Stimulated activated CD4-positive, alpha-beta T cell treated with anti-CD3 and anti-CD28 coated beads, Interleukin-2, amount 100 ng/mL, for 24 hours (primary cell): Measurements from ENCODE around the gene JCAD.
"Not testable (repeated sequence)": the region's sequence is repeated elsewhere in the genome, so short reads cannot be mapped to it uniquely, and the experiment has no call there.

ENCODE experiments used
- DNase-seq, 2 donors: peaks; one replicate each; pipeline ENCODE4 v3.0.0-alpha.2; 2020

JCAD gene

DNA sequence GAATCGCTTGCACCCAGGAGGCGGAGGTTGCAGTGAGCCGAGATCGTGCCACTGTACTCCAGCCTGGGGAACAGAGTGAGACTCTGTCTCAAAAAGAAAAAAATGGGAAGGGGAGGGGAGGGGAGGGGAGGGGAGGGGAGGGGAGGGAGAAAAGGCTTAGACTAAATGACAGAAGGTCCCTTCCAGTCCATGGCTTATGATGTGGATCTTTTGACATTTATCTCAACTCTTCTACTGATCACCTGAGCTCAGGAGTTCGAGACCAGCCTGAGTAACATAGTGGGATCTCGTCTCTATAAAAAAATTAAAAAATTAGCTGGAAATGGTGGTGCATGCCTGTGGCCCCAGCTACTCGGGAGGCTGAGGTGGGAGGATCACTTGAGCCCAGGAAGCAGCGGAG, 34.0 kb downstream of the JCAD start:
- not testable (repeated sequence) for DNase-seq

- DNase-seq: no peak
Measured at GRCh38 chr10:30022590-30022989, 36.8 kb downstream of the JCAD start.

- no peak for DNase-seq
Measured at GRCh38 chr10:30019468-30019867, 39.9 kb downstream of the JCAD start.

DNA sequence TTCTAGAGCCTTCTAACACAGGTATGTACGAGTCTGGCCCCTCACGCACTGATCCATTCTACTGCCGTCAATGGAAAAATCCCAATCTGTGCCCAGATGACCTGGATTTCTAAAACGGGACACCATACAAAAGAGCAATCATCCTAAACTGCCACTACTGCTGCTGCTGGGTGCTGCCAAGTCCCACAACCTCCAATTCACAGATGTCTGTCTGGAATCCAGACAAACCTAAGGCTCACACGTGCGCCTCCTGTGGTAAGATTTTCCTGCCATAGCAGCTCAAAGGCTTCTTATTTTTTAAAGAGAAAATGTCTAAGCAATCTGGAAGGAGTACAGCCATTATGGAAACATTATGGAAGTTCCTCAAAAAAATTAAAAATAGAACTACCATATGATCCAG, 40.9 kb downstream of the JCAD start:
- DNase-seq: no peak

- DNase-seq: no peak
Measured at GRCh38 chr10:30017966-30018365, 41.4 kb downstream of the JCAD start.

DNA sequence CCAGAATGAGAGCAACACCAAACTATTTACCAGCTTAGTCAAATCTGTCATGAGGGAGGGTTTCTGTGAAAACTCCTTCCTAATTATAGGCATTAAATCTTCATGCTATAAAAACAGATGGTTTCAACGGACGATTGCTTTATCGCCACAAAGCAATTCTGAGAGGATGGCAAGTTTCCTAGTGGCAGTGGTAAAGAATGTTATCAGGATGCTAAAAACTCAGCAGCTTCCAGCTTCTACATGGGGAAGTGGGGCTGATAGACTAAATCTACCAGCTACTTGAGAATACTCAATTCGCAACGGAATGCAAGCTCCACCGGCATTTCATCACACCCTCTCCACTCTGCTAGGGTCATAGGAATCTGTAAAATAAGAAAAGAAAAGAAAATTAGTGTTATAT, 41.8 kb downstream of the JCAD start:
- DNase-seq: no peak

DNA sequence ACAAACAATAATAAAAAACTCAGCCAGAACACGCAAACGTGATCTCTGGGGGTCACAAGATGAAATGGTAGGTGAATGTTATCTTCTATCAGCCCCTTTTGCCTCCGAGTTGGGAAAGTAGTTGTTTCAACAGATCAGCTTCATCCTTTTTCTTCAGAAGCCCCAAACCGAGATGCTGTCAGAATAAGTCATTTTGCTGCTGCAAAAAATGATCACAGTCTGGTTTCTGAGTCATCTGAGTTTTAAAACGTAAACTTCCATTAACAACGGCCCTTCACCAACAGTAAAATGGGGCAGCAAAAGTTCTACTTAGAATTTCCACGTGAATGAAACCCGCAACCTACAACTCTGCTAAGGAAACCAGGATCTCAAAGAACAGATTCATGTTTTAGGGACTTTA, 44.9 kb downstream of the JCAD start:
- DNase-seq: no peak

GRCh38 chr10:30013757-30014156, 45.6 kb downstream of the JCAD start:
- DNase-seq: no peak

DNA sequence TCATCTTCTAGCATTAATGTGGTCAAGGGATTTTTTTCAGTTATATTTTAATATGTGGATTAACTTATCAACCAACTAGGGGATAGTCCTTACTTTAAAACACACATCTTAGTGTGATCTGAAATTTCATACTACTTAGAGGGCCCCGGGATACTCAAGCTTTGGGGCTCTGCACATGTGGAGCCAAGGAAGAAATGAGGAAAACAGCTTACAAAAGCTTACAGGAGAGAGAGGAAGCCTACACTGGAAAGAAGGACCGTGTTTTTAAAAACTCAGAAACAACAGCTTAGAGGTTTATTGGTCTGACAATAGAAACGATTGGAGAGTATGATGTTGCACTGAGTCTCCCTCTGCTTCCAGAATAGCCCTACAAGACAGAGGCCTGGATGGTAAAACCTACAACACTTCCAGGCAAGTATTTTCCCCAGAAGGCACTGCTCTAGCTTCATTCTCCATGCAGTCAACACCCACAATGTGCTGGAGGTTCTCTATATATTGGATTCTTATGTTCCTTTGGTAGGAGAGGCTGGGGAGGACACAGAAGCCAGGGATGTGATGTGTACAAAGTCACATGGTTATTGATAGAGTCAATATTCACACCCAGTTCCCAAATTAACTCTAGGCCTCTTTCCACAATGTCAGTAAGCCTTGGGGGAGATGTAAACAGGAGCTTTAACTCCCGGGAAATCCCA, 47.3 kb downstream of the JCAD start:
- DNase-seq: no peak

- DNase-seq: no peak
Measured at GRCh38 chr10:30011396-30011795, 48.0 kb downstream of the JCAD start.

- no peak for DNase-seq
Measured at GRCh38 chr10:30007406-30007805, 52.0 kb downstream of the JCAD start.

DNA sequence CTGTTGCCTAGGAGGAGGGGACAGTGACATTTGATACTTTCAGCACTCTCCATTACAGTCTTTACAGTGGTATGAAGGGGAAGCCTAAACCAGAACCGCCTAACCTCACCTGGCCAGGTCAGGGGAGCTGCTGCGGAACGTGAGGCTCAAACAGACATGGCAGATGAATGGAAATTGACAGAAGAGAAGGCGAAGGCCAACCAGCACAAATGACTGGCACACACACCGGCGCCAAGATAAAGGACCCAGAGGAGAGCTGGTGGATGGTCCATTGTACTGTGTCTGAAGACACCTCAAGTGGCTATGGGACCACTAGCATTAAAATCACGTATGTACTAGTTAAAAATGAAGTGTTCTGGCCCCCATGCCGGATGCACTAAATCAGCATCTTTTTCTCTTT, 53.0 kb downstream of the JCAD start:
- no peak for DNase-seq

DNA sequence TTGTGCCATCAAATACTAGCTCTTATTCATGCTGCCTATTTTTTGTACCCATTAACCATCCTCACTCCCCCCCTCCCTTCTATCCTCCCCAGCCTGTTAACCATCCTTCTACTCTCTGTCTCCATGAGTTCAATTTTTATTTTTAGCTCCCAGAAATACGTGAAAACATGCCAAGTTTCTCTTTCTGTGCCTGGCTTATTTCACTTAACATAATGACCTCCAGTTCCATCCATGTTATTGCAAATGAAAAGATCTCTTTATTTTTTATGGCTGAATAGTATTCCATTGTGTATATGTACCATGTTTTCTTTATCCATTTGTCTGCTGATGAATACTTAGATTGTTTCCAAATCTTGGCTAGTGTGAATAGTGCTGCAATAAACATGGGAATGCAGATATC, 54.3 kb downstream of the JCAD start:
- DNase-seq: not testable (repeated sequence)

GRCh38 chr10:30002426-30003266, 56.7 kb downstream of the JCAD start:
- peak; percentile 61 to 74 for DNase-seq

GRCh38 chr10:30000802-30001571, 58.4 kb downstream of the JCAD start:
- DNase-seq: no peak

DNA sequence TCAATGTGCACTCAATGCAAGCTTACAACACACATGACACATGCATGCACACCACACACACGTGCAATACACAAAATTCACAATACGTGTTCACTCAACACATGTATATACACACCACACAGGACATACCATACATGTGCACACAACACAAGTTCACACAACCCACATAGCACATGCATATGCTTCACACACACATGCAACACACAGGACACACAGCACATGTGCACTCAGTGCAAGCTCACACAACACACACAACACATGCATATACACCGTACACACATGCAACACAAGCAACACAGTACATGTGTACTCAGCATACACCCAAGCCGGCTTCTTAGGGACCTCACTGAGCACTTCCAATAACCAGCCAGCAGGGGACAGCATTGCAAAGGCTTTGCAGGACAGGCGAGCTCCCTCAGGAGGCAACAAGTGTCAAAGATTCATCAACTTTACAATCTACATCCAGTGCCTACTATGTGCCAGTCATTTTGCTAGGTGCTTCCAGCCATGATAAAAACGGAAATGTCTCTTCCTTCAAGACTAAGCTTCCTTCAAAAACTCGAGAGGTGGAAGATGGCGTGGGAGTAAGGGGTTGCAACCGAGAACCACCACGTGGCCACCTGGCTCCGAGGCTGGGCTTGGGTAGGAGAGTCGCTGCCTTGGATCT, 61.1 kb downstream of the JCAD start:
- DNase-seq: peak; percentile 74 to 77

GRCh38 chr10:29994811-29995210, 64.6 kb downstream of the JCAD start:
- DNase-seq: no peak

DNA sequence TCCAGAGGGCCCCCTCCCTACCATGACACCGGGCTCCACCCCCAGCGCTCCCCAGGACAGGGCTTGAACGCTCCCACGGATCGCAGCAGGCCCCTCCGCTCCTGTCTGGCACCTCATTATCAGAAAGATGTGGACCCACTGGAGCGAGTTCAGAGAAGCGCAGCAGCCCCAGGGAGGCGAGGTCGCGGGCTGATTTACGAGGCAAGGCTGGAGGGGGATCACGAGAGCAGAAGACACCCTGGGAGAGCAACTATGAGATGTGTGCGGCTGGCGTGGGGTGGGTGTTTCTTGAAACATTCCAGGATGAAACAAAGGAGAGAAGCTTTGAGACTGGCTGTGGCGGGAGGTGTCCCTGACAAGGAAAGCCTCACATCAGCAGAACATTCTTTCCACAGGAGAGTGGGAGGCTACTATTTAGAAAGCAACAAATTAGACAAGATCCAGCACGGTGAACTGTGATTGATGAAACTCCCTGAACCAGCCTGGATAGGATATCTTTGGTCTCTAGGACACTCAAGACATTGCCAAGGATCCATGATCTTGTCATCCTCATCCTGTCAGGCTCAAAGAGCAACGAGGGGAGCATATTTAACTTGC, 66.0 kb downstream of the JCAD start:
- DNase-seq: no peak

- DNase-seq: no peak
Measured at GRCh38 chr10:29992914-29993313, 66.5 kb downstream of the JCAD start.

DNA sequence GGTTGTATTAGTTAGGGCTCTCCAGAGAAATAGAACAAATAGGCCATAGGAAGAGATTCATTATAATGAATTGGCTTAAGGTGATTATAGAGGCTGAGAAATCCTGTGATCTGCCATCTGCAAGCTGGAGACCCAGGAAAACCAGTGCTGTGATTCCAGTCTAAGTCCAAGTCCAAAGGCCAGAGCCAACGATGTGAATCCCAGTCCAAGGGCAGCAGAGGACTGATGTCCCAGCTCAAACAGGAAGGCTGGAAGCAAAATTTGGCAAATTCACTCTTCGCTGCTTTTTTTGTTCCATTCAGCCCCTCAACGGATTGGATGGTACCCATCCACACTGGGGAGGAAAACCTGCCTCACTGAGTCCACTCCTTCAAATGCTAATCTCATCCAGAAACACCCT, 68.0 kb downstream of the JCAD start:
- no peak for DNase-seq

DNA sequence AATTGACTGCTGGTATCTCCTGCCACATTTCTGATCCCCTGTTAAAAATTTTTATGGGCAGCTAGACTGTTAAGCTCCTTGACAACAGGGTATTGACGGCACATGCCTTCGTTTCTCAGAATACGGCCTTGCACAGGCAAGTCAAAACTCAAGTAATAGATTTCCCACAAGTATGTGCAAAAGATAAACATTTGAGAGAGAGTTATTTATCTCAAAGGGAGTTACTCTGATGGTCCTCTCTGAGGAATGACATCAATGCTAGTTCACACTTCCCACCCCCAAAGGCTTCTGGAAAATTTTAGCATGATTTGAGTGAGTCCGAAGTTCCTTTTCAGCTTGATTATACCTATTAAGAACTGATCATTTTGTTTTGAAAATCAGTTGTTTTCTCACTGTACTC, 71.9 kb downstream of the JCAD start:
- DNase-seq: no peak

DNA sequence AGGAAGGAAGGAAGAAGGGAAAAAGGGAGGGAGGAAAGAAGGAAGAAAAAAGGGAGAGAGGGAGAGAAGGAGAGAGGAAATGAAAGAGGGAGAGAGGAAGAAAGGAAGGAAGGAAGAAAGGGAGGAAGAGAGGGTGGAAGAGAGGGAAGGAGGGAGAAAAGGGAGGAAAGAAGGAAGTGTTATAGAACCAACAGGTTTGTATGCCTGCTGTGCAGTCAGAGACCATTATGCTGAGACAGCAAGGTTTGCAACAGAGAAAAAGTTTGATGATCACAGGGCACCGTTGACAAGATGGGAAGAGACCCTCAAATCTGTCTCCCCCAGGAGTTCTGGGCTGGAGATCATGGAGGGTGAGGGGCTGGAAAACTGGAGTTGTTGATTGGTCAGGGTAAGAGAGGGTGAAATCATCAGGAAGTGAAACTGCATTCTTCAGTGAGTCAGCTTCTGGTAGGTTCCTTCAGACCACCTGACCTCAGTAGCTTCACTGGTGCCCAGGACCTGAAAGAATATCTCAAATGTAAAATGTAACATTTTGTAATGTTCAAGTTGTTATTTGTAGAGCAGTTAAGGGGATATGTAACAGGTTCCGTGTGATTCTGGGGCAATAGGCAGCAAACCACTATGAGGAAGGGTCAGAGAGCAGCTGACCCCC, 76.3 kb downstream of the JCAD start:
- DNase-seq: no peak
